GM18520 (cell line): Measurements from ENCODE around the gene CR1L.
A peak's percentile ranks its signal among the peaks of the same experiment; 100 is the strongest.
"Not testable (repeated sequence)": the region's sequence is repeated elsewhere in the genome, so short reads cannot be mapped to it uniquely, and the experiment has no call there.

Experiments
- ATAC-seq: cut with Tn5 transposase; IDR thresholded peaks from one replicate; pipeline ENCODE4 v1.9.1; 2021; ENCODE audit not compliant: unreplicated experiment

The CR1L gene

DNA sequence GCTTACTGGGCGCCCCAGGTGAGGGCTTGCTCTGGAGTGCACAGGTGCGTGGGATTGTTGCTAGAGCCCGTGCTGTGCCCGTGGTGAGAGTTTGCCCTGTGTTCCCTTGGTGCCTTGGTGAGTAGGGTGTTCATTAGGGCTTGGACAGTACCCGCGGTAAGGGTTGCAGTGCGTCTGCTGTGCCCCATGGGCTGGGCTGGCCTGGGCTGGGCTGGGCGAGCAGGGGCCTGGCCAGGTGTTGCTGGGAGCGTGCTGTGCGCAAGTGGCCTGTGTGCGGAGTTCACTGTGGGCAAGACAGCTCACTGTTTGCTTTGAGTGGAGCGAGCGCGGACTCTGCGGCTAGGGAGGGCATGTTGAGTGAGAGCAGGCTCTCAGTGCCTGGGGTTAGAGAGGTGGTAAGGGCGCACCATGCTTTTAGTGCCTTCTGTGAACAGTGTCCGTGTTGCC is 725 bp downstream of the CR1L start:
- ATAC-seq: no peak

DNA sequence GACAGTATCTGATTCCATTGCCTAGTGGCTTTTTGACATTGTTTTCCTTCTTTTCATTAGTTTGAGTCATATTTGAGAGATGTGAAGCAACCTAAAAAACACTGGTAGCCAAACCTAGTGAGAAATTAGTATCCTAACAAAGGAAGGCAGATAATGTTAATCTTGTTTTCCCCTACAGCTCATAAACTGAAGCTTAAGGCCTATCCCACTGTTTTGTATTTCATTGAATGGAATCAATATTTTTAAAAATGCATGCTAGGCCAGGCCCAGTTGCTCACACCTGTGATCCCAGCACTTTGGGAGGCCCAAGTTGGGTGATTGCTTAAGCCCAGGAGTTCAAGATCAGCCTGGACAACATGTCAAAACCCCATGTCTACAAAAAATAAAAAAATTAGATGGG is 1.2 kb downstream of the CR1L start:
- ATAC-seq: no peak

DNA sequence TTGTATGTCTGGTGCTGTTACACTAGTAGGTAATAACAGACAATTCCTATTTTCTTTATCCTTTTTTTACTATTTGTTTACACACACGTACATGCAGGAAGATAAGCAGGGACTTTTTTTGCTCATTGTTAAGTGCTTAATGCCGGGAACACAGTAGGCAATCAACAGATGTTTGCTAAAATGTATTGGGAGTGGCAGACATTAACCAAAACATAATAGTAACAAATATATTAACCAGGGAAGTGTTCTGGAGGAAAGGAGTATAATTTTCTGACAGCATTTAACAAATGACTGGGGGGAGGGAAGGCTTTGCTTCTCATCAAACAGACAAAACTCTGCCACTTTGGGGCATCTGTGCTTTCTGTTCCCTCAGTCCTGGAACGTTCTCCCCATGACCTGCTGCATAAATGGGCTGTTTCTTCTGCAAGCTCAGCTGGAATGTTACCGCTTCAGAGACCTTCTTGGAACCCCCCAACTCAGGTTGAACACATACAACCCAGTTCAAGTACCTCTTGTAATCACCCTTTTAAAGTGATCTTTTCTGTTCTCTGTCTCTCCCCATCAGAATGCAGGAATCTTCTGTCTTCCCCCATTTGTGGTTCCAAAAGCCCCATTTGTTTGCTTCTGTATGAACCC is 2.1 kb downstream of the CR1L start:
- no peak for ATAC-seq

DNA sequence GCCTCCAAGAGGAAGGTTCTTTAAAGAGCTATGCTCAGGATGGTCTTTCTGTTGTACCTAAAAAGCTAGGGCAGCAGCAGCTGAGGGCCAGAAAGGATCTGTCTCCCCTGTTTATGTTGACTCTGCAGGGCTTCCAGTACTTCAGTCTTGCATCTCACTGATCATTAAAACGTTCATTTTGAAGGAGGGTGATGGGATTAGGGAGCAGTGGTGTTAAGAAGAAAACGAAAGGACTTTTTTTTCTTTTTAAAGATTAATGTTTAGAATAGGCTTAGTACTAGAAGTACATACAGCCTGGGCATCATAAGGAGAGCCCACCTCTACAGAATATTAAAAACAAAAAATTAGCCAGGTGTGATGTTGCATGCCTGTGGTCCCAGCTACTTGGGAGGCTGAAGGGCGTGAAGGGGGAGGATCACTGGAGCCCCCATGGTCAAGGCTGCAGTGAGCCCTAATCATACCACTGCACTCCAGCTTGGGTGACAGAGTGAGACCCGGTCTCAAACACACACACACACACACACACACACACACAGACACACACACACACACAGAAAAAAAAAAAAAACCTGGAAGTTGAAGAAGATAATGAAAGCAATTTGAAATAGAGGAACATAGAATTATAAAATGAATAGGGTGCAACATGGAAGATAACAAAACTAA is 2.9 kb downstream of the CR1L start:
- ATAC-seq: no peak

DNA sequence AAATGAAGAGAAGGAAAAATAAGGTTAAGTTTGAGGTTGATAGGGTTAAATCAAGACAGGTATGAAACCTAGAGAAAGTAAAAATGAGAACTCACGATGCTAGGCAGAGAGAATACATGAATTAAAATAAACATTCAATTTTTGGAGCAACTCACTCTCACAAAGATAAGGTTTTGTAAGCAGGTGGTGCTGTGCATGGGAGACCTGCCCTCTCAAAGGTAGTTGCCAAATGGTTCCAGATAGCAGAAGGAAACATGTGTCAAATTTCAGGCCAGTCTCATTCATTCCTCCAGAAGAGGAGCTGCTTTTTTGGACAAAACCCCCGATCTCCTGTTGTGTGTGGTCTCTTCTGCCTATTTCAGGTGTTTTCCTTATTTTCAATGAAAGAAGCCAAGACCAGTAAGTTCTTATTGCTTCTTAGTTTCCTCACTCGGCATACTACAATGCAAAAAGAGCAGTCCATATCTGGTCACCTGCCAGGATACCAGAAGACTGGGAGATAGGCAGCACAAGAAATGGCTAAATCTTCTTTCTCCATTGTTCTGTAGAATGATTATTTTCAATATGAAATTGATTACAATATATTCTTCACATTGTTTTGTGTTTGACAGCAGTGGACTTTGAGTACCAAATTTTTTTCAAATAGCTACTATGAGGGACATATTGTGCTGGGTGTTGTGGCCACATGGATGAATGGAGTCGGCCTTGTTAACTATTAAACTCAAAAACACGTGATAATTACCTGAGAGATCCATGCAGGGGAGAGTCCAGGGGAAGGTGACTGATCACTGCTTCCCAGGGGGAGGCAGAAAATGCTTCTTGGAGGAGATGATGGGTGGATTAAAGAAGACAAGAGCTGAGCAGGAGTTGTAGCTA is 3.6 kb downstream of the CR1L start:
- ATAC-seq: no peak

DNA sequence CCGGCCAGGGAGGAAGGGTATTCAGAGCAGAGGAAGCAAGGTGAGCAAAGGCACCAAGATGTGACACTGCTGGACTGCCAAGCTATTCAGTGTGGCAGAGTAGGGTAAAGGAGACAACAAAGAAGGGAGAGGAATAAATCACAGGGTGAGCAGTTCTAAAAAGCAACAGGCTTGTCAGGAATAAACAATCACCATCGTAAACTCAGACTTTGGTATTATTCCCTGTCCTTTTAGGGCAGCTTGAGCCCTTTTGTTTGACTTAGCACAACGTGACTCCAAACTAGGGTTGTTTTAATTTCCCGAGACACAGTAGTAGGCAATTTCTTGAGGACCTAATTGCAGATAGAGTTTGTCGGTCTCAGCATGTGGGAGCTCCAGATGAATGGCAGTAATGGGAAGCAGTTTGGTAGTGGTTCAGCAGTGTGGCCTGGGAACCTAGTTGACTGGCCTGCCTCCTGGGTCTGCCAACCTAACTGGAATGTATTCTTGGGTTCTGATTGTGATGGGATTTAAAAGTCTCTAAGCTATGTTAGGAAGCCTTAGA is 4.3 kb downstream of the CR1L start:
- no peak for ATAC-seq

DNA sequence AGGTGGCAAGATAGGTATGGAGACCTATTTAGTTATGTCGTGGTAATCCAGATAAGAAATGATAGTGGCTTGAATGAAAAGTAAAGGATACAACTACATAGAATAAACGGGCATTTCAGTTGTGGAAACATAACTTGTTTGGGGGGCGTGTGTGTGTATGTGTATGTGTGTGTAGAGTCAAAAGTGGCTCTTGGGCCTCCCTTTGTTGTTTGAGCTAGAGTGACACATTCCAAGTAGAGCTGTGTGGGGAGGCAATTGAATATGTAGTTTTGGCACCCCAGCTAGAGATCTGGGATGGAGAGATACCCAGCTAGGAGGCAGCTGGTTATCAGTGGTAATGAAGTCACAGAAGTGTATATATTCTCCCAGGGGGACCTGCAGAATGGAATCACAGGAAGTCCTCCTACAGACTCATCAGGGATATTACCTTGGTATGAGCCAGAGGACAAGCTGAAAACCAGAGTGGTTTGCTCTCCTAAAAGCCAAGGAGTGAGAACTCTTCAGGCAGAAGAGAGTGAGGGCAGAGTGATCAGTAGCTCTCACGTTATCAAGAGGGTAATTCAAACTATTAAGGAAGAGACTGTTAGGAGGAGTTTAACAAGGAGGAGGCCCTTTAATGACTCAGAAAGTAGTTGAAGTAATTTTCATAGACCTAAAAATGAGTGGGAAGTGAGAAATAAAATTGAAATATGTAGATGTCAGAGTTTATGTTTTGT is 5.1 kb downstream of the CR1L start:
- ATAC-seq: no peak

DNA sequence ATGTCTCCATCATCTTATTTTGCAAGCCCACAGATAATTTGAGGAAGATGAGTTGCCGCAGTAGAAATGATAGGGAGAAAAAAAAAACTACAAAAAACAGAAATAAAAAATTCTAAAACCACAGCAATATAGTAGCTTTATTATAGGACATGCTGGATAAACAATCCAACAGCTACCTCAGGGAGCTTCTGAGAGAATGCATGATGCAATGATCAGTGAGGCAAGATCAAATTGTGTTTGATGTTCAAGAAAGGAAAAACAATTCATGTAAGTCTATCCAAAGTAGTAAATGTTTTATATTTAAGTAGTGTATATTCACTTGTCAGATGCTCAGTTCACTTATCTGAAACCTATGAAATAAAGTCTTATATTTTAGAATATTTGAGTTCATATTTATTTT is 6.7 kb downstream of the CR1L start:
- ATAC-seq: no peak

DNA sequence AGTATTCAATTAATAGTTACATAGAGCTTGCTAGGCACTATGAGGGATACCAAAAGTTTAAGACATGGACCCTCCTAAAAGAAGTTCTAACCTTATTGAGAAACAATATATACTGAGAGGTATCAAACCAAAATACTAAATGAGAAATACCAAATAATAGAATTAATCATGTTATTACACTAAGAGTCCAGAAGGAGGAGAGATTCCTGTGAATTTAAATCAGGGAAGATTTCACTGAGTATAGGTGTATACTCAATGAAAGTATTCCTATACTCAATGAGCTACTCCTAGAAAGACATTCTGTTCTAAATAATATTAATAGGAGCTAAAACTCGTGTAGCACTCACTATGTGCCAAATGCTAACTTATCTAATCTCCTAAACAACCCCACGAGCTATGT is 9.4 kb downstream of the CR1L start:
- no peak for ATAC-seq

DNA sequence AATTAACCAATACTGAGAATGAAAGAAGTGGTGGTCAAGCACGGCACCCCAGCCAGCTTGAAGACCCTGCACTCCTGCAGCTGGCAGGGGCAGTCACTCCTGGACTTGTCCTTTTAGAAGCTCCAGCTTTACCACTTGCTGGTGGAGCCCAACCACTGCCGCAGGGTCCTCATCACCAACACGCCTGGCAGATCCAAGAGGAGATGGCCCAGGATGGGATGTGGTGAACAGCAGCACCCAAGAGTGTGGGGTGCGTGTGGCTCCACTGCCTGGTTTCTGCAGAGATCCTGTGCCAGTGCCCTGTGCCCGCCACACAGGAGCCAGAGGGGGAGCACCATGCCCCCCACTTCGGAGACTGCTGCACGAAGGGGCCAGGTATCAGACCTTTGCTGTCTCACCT is 13.5 kb downstream of the CR1L start:
- no peak for ATAC-seq

DNA sequence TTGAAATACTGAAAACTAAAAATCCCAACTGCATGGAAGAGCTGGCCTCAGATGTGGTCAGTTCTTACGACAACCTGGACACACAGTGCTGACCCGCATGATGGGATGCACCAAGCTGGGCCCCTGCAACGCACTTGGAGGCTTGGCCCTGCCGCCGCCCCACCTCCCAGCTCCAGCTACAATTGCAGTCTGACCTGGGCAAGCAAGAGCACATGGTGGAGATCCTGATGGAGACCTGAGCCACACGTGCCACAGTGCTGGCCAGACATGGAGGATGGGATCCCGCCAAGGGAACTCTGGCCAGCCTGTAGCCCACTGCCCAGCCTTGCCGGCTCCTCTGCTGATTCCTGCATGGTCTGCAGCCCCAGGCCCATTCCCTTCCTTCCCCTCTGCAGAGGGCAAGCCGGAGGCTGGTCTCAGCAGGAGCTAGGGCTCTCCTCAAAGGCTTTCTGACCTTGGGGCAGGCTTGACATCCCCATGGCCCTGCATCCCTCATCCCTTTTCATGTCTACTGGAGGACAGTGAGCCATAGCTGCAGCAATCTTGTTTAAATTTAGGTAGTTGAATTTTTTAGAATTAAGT is 14.1 kb downstream of the CR1L start:
- ATAC-seq: no peak

DNA sequence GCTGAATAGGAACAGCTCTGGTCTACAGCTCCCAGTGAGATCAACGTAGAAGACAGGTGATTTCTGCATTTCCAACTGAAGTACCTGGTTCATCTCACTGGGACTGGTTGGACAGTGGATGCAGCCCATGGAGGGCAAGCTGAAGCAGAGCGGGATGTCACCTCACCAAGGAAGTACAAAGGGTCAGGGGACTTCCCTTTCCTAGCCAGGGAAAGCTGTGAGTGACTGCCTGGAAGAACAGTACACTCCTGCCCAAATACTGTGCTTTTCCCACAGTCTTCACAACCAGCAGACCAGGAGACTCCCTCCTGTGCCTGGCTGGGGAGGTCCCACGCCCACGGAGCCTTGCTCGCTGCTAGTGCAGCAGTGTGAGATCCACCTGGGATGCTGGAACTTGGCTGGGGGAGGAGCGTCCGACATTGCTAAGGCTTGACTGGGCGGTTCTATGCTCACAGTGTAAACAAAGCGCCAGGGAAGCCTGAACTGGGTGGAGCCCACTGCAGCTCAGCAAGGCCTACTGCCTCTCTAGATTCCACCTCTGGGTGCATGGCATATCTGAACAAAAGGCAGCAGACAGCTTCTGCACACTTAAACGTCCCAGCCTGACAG is 14.7 kb downstream of the CR1L start:
- no peak for ATAC-seq

DNA sequence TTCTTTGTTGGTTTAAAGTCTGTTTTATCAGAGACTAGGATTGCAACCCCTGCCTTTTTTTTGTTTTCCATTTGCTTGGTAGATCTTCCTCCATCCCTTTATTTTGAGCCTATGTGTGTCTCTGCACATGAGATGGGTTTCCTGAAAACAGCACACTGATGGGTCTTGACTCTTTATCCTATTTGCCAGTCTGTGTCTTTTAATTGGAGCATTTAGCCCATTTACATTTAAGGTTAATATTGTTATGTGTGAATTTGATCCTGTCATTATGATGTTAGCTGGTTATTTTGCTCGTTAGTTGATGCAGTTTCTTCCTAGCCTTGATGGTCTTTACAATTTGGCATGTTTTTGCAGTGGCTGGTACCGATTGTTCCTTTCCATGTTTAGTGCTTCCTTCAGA is 16.5 kb downstream of the CR1L start:
- not testable (repeated sequence) for ATAC-seq

DNA sequence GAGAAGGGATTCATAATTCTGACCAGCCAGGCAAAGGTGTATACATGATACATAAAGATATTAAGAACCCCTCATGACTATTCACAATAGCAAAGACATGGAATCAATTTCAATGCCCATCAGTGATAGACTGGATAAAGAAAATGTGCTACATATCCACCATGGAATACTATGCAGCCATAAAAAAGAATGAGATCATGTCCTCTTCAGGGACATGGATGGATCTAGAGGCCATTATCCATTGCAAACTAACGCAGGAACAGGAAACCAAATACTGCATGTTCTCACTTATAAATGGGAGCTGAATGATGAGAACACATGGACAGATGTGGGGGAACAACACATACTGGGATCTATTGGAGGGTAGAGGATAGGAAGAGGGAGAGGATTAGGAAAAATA is 21.4 kb downstream of the CR1L start:
- ATAC-seq: no peak

DNA sequence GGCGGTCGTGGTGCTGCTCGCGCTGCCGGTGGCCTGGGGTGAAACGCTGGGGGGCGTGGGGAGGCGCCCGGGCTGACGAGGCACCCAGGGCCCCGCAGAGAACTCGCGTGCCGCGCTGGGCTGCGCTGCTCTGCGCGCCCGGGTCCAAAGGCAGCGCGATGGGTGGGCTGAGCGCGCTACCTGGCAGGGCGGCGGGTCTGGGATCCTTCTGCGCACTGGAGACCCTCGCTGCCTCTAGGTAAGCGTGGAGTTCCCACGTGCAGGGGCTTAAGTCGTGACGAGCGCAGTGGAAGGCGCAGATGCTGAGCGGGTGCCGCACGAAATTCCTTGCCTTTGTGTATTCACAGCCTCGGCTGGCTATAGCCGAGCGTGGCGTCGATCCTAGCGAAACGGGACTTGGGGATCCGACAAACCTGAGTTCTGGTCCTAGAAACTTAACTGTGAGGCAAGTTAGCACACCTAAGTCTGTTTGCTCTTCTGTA is 24.6 kb downstream of the CR1L start:
- ATAC-seq: no peak

DNA sequence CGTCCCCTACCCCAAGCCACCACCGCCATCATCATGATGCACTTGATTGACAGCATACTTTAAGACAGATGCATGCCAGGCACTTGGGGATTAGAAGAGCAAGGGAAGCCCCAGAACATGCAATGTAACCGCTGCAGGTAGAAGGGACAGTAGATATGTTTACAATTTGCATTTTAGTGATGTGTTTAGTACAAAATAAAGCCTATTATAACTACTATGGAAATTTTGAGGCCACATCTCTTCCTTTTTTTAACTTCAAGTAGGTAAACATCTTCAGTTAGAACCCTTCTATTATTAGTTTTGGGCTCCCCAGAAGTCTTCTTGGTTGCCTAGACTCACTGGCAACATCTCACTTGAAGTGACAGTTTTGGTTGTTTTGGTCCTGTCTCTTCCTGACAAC is 25.3 kb downstream of the CR1L start:
- peak; percentile 72 for ATAC-seq

DNA sequence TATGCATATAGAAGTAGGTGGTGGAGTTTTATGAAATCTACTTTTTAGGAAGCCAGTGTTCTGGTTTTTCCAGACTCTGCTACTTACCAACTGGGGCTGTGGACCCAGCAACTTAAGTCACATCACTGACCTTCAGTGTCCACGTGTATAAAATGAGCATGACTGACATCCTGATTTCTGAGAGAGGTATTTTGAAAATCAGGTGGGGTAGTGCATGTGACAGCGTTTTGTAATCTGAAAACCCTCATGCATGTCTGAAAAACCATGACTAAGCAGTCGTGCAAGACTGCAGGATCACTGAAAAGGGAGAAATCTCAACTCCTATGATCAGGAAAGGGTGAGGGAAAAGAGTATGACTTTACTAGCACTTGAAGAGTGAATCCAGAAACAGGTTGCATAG is 26.1 kb downstream of the CR1L start:
- no peak for ATAC-seq

DNA sequence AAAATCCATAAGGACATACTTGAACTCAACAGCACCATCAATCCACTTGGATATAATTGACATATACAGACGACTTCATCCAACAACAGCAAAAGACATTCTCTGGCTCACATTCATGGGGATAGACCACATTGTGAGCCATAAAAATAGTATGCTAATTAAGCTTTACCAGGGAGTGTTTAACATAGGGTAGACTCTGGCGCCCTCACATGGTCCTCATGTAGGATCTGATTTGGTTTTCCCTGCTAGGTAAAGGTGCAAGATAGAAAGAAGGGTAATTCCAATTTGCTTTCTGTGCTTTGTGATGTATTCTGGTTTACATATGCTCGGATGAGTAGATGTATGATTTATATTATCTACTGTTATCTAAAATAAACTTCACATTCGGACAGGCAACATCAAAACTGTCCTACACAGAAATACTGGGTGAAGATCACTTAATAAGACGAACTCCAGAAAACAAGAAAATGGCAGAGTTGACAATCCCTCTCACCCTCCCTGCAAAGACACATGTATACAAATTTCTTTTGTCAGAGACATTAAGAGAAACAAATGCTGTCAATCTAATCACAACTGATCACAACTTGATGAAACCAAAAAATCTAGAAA is 27.7 kb downstream of the CR1L start:
- no peak for ATAC-seq

DNA sequence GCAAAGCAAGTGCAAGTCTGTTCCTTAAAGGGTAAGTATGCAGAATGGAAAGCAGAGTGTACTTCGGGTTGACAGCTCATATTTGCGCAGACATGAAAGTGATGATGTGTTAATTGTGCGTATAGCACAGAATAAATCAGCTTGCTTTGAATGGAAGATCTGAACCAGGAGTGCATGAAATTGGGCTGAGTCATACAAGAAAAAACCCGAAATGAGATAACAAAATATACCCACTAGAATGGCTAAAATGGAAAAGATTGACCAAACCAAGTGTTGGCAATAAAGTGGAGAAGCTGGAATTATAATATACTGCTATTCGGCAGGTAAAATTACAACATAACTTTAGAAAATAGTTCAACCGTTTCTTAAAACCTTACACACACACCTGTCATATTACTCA is 28.5 kb downstream of the CR1L start:
- ATAC-seq: no peak

DNA sequence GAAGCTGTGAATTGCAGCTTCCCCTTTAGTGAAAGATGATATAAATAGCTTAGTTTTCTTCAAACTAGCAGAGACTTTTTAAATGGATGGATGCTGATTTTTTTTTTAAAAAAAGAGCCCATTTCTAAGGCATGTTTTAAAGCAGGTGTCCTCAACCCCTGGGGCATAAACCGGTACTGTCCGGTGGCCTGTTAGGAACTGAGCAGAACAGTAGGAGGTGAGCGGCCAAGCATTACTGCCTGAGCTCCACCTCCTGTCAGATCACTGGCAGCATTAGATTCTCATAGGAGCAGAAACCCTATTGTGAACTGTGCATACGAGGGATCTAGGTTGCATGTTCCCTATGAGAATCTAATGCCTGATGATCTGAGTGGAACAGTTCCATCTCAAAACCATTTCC is 31.2 kb downstream of the CR1L start:
- no peak for ATAC-seq
